Endothelial cell of umbilical vein (primary cell): ENCODE measurements around the gene DVL3. TPM values are rescaled to one million over a fixed set of nuclear protein-coding genes. Genes with fewer than 3 reads are reported as not detected.

Source experiments
- BruUV-seq: library from RNA; stranded (reverse); fragments of 400-500 nt; replicated peaks from 2 replicates; lab custom pipeline; 2021; lab: Mats Ljungman, UMichigan
- CTCF ChIA-PET: fragments of 300-600, 350-600 bp; sonication (Branson Sonifier 250); formaldehyde crosslinking; loops from one replicate; lab custom pipeline; 2021; ENCODE audit warnings: antibody characterized with exemption, inconsistent platforms; lab: Charles Lee
- POLR2A ChIA-PET: fragments of 300-600, 350-600 bp; sonication (Branson Sonifier 250); formaldehyde crosslinking; loops from one replicate; lab custom pipeline; 2021; ENCODE audit warnings: antibody characterized with exemption, inconsistent platforms; lab: Charles Lee
- DNase-seq: peaks from one replicate; pipeline ENCODE4 v3.0.0-alpha.2; 2011; ENCODE audit warnings: low read depth, low spot score
- FAIRE-seq: peaks from 2 replicates; lab custom pipeline; 2011; peaks lifted over from hg19 to GRCh38; lab: Jason Lieb, UNC
- H2AFZ ChIP-seq: 2 replicates; pipeline ENCODE4 v1.6.0; 2012; ENCODE audit warnings: low read depth, low read length, control low read depth, inconsistent platforms
- H3K27ac ChIP-seq: 2 replicates; pipeline ENCODE4 v1.5.1; 2011; ENCODE audit warnings: low read depth, mild to moderate bottlenecking, control low read depth, low read length, moderate library complexity; ENCODE audit not compliant: insufficient read depth
- H3K27me3 ChIP-seq, 2 experiments: 2 replicates each; pipeline versions ENCODE4 v1.6.0 to v1.6.1; 2011; ENCODE audit warnings: low read length in 2 of 2, mixed read lengths in 1 of 2; ENCODE audit not compliant: control insufficient read depth in 2 of 2, insufficient read depth in 2 of 2
- H3K36me3 ChIP-seq, 2 experiments: 2 replicates in 1 of 2; 3 replicates in 1 of 2; pipeline ENCODE4 v1.5.1; 2011; ENCODE audit warnings: low read length in 2 of 2, mild to moderate bottlenecking in 1 of 2, moderate library complexity in 1 of 2; ENCODE audit not compliant: control insufficient read depth in 2 of 2, insufficient read depth in 2 of 2; ENCODE audit errors: extremely low read depth in 1 of 2
- H3K4me1 ChIP-seq: 3 replicates; pipeline ENCODE4 v1.5.1; 2011; ENCODE audit warnings: mild to moderate bottlenecking, low read length; ENCODE audit not compliant: control insufficient read depth, insufficient read depth; ENCODE audit errors: extremely low read depth
- H3K4me2 ChIP-seq: 2 replicates; pipeline ENCODE4 v1.6.1; 2011; ENCODE audit warnings: low read length, control low read depth, mixed read lengths; ENCODE audit not compliant: insufficient read depth
- H3K4me3 ChIP-seq, 3 experiments: fragments of 200-600 bp in 1 of 3; sonication (generic), shearing (Covaris generic) in 1 of 3; replicated peaks in 1 of 3; 2 replicates each; pipeline ENCODE4 v1.5.1; 2011 to 2016; ENCODE audit warnings: control low read depth in 3 of 3, low read length in 3 of 3, mild to moderate bottlenecking in 2 of 3, inconsistent platforms in 1 of 3, low read depth in 1 of 3, moderate library complexity in 1 of 3; ENCODE audit not compliant: insufficient read depth in 1 of 3
- H3K79me2 ChIP-seq: 2 replicates; pipeline ENCODE4 v1.6.0; 2012; ENCODE audit warnings: low read length, inconsistent platforms; ENCODE audit not compliant: control insufficient read depth, insufficient read depth
- H3K9ac ChIP-seq: replicated peaks from 2 replicates; pipeline ENCODE3; 2011; ENCODE audit warnings: low read length, control low read depth; ENCODE audit not compliant: insufficient read depth; ENCODE audit errors: extremely low read depth
- H3K9me1 ChIP-seq: replicated peaks from 3 replicates; pipeline ENCODE4 v1.6.0; 2011; ENCODE audit warnings: mild to moderate bottlenecking, low read length; ENCODE audit not compliant: control insufficient read depth, insufficient read depth; ENCODE audit errors: extremely low read depth
- H3K9me3 ChIP-seq: replicated peaks from 2 replicates; pipeline ENCODE4 v1.5.1; 2012; ENCODE audit warnings: low read length, inconsistent platforms; ENCODE audit not compliant: control insufficient read depth, insufficient read depth
- H4K20me1 ChIP-seq: replicated peaks from 2 replicates; pipeline ENCODE3; 2011; ENCODE audit warnings: mild to moderate bottlenecking, low read length; ENCODE audit not compliant: control insufficient read depth, insufficient read depth; ENCODE audit errors: extremely low read depth
- EZH2 ChIP-seq: IDR thresholded peaks from 2 replicates; pipeline ENCODE4 v1.6.1; 2012; ENCODE audit warnings: borderline replicate concordance, low read depth, mild to moderate bottlenecking, moderate library complexity, low read length, inconsistent platforms; ENCODE audit not compliant: severe bottlenecking
- FOS ChIP-seq: IDR thresholded peaks from 2 replicates; pipeline ENCODE4 v1.6.1; 2011; ENCODE audit warnings: mild to moderate bottlenecking, low read length, moderate library complexity, borderline replicate concordance; ENCODE audit not compliant: insufficient read depth
- GATA2 ChIP-seq: IDR thresholded peaks from 2 replicates; pipeline ENCODE4 v1.7.0; 2011; ENCODE audit warnings: low read depth, mild to moderate bottlenecking, moderate library complexity, mixed read lengths, low read length; ENCODE audit not compliant: insufficient read length, insufficient read depth
- JUN ChIP-seq: IDR thresholded peaks from 2 replicates; pipeline ENCODE4 v1.6.1; 2011; ENCODE audit warnings: borderline replicate concordance, low read depth; ENCODE audit not compliant: insufficient read length, insufficient read depth
- MAX ChIP-seq: IDR thresholded peaks from 2 replicates; pipeline ENCODE4 v1.6.1; 2011; ENCODE audit not compliant: insufficient read depth, insufficient read length
- MYC ChIP-seq: IDR thresholded peaks from one replicate; pipeline ENCODE4 v1.6.1; 2011; ENCODE audit warnings: mild to moderate bottlenecking, low read depth, low read length
- POLR2A ChIP-seq: IDR thresholded peaks from 2 replicates; pipeline ENCODE4 v1.6.1; 2012; ENCODE audit warnings: low read depth, mild to moderate bottlenecking, control low read depth, low read length
- POLR2AphosphoS5 ChIP-seq: IDR thresholded peaks from 2 replicates; pipeline ENCODE4 v1.6.1; 2012; ENCODE audit warnings: low read depth, mild to moderate bottlenecking, control low read depth, low read length, moderate library complexity; ENCODE audit not compliant: insufficient read depth
- dilution Hi-C: fragments of 300-500 bp; cut with MboI; formaldehyde crosslinking; loops from one replicate; pipeline ENCODE4 v1.15.0; 2019; ENCODE audit warnings: low sequenced_read_pairs; ENCODE audit not compliant: extremely low pct_ligation_motif_present
- intact Hi-C: fragments of 100-400 bp; cut with micrococcal nuclease; formaldehyde crosslinking; loops from one replicate; pipeline ENCODE4 v1.10.0; 2022
- polyA plus RNA-seq, 4 experiments: library from polyadenylated mRNA; depleted of rRNA in 3 of 4; stranded (reverse) in 3 of 4; unstranded in 1 of 4; fragments of >200 nt; gene quantifications; 2 replicates each; pipeline versions ENCODE4 v1.2.1 to v1.2.3, GENCODE V29; 2011 to 2012; ENCODE audit warnings: missing spikeins in 1 of 4
- total RNA-seq: library from RNA; stranded (reverse); gene quantifications from 2 replicates; pipeline ENCODE4 v1.2.3, GENCODE V29; 2021
- TF ChIP-seq, protein P1 (sequence below), 2 donors: IDR thresholded peaks; 1 replicate in 1 of 2; 2 replicates in 1 of 2; pipeline ENCODE4 v1.5.1; 2011; ENCODE audit warnings: low read length in 2 of 2, mild to moderate bottlenecking in 2 of 2, moderate library complexity in 2 of 2, control low read depth in 1 of 2, inconsistent platforms in 1 of 2, low read depth in 1 of 2; ENCODE audit not compliant: insufficient read depth in 1 of 2; ENCODE audit errors: extremely low read depth in 1 of 2

Gene DVL3
- total and polyA plus RNA-seq, 2 donors (not counting 3 experiments of a cell fraction or from before 2014, with no cell fraction given) = 43.8 to 59.0 TPM

DNA sequence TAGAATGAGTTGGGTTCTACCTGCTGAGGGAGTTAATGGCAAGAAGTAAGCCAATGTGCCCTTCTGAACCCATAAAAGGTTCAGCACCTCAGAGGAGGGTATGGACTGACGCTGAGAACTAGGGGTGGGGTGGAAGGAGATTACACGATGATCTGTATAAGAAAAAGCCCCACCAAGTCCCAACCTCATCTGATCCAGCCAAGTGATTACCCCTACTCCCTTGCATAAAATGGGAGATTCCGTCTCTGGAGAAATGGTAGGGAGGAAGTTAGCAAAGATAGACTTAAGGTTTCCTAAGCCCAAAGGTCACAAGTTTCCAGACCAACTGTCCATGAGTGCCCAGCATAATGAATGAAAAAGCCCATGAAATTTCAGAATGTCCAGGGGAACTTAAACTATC is 7.1 kb upstream of the DVL3 start:
- dilution Hi-C loops = no loop called here
- TF ChIP-seq POLR2A (no peak), JUN (no peak), GATA2 (no peak), EZH2 (no peak), MYC (no peak), MAX (no peak), FOS (no peak), POLR2AphosphoS5 (no peak)
- TF ChIP-seq, protein P1, sequence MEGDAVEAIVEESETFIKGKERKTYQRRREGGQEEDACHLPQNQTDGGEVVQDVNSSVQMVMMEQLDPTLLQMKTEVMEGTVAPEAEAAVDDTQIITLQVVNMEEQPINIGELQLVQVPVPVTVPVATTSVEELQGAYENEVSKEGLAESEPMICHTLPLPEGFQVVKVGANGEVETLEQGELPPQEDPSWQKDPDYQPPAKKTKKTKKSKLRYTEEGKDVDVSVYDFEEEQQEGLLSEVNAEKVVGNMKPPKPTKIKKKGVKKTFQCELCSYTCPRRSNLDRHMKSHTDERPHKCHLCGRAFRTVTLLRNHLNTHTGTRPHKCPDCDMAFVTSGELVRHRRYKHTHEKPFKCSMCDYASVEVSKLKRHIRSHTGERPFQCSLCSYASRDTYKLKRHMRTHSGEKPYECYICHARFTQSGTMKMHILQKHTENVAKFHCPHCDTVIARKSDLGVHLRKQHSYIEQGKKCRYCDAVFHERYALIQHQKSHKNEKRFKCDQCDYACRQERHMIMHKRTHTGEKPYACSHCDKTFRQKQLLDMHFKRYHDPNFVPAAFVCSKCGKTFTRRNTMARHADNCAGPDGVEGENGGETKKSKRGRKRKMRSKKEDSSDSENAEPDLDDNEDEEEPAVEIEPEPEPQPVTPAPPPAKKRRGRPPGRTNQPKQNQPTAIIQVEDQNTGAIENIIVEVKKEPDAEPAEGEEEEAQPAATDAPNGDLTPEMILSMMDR (IDR thresholded peaks at IDR 0.05; ENCODE audit: extremely low read depth in 1 of 2, insufficient read depth in 1 of 2, low read depth in 1 of 2, low read length in 2 of 2) = no peak
- Histone ChIP-seq H3K9me3 (no peaks in the 10 kb centered on the region), H3K4me1 (no peaks in the 10 kb centered on the region), H3K27ac (no peak overlapping the region), H3K4me2 (no peak overlapping the region), H4K20me1 (no peaks in the 10 kb centered on the region), H3K4me3 (no peak overlapping the region), H3K27me3 (no peaks in the 10 kb centered on the region), H3K9ac (no peak overlapping the region), H2AFZ (no peak overlapping the region), H3K79me2 (no peaks in the 10 kb centered on the region), H3K36me3 (peaks cover 13 to 25% of the 10 kb centered on the region in 2 experiments), H3K9me1 (no peaks in the 10 kb centered on the region)
- no peak for FAIRE-seq
- POLR2A ChIA-PET = no interaction called here
- BruUV-seq = no TSS peak
- DNase-seq = no peak
- CTCF ChIA-PET = no interaction called here
- intact Hi-C loops = no loop called here
